ENCODE measurements around the gene POM121.
"Not testable (repeated sequence)": the region's sequence is repeated elsewhere in the genome, so short reads cannot be mapped to it uniquely, and the experiment has no call there.

- TF ChIP-seq, protein P1, sequence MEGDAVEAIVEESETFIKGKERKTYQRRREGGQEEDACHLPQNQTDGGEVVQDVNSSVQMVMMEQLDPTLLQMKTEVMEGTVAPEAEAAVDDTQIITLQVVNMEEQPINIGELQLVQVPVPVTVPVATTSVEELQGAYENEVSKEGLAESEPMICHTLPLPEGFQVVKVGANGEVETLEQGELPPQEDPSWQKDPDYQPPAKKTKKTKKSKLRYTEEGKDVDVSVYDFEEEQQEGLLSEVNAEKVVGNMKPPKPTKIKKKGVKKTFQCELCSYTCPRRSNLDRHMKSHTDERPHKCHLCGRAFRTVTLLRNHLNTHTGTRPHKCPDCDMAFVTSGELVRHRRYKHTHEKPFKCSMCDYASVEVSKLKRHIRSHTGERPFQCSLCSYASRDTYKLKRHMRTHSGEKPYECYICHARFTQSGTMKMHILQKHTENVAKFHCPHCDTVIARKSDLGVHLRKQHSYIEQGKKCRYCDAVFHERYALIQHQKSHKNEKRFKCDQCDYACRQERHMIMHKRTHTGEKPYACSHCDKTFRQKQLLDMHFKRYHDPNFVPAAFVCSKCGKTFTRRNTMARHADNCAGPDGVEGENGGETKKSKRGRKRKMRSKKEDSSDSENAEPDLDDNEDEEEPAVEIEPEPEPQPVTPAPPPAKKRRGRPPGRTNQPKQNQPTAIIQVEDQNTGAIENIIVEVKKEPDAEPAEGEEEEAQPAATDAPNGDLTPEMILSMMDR (IDR thresholded peaks at IDR 0.05), result not testable (repeated sequence)
- not testable (repeated sequence) for TF ChIP-seq POLR2A (IDR thresholded peaks at IDR 0.05)
Observed at GRCh38 chr7:72879737-72880215, 45.1 kb upstream of the POM121 start.
